K562 treated with DMSO at 1 percent for 4 hours (cell line): ENCODE data around the gene SLC9A8. TPM values are rescaled to one million over a fixed set of nuclear protein-coding genes. Genes with fewer than 3 reads are reported as not detected.

ENCODE experiments used
- total RNA-seq: library from RNA; unstranded; fragments of 300-600 nt; gene quantifications from 2 replicates; pipeline ENCODE4 v1.2.3, GENCODE V29; 2022; ENCODE audit not compliant: insufficient read depth

The SLC9A8 gene, protein sequence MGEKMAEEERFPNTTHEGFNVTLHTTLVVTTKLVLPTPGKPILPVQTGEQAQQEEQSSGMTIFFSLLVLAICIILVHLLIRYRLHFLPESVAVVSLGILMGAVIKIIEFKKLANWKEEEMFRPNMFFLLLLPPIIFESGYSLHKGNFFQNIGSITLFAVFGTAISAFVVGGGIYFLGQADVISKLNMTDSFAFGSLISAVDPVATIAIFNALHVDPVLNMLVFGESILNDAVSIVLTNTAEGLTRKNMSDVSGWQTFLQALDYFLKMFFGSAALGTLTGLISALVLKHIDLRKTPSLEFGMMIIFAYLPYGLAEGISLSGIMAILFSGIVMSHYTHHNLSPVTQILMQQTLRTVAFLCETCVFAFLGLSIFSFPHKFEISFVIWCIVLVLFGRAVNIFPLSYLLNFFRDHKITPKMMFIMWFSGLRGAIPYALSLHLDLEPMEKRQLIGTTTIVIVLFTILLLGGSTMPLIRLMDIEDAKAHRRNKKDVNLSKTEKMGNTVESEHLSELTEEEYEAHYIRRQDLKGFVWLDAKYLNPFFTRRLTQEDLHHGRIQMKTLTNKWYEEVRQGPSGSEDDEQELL
- total RNA-seq, result 5.9 and 6.5 TPM in 2 replicates

DNA sequence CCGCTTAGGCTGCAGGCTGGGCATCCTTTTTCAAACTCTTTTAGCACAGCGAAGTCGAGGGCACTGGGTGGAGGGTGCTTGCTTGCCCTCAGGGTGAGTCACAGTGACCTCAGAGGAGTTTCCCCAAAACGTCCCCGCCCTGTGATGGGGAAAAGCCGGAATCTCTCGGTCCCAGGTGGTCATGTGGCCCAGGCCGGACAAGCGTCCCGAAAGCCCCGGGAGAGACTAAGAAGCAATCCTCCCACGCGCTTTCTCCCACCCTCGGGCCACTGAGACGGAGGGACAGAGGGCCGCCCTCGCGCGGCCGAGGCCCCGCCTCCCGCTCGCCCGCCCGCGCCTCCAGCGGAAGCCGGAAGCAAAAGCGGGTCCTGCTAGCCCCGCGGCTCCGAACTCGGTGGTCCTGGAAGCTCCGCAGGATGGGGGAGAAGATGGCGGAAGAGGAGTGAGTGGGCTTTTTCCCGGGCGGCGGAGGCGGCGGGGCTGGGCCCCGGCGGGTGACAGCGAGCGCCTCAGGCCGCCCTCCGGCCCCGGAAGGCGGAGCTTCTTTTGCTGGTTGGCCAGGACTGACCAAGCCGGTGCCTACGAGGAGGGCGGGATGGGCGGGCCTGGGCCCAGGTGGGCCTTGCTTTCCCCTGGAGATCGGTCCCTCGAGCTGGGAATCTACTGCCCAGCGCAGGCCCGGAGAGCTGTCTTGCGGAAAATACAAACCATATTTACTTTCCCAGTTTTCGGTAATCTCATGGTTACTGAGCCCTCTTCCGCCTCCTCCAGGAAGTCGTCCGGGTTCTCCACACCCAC lies at the start of gene SLC9A8:
Gene SLC9A8, plus strand, starts transcription at position 322 of the 798 bp plus-strand sequence. Its CDS starts 95 bp downstream, at position 417.

DNA sequence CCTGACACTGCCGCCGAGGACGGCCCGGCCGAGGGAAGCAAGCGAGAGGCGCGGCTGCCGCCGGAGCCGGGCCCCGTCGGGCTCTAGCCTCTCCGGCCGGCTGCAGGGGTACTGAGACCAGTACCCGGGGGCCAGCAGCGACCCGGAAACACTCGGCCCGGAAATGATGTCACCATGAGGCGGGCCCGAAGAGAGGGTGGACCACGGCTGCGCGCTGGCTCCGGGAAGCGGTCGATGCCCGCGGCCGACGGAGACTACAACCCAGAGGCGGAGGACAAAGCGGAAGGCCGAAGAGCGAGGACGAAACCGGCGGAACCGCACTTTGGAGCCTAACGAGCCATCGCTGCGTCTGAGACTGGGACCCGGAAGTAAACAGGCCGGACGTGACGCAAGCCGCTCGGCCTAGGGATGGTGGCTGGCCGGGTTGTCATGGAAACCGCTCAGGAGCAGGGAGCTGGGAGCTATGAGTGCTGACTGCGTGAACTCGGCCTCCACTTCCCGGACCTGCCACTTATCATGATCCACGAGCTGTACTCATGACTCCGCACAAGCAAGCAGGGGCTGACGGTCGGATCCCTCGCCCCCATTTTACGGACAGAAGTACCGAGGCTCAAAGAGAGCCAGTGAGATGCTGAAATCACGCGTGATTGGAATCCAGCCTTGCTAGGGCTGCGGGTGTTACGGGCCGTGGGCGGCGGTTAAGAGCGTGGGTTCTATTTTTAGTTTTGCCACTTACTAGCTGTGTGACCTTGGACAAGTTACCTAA lies 102.9 kb downstream of the SLC9A8 start, which contains the start of gene SPATA2:
Gene SPATA2, minus strand, starts transcription at position 150 of the 766 bp plus-strand sequence. CDS start 7,039 bp downstream, outside the sequence.

DNA sequence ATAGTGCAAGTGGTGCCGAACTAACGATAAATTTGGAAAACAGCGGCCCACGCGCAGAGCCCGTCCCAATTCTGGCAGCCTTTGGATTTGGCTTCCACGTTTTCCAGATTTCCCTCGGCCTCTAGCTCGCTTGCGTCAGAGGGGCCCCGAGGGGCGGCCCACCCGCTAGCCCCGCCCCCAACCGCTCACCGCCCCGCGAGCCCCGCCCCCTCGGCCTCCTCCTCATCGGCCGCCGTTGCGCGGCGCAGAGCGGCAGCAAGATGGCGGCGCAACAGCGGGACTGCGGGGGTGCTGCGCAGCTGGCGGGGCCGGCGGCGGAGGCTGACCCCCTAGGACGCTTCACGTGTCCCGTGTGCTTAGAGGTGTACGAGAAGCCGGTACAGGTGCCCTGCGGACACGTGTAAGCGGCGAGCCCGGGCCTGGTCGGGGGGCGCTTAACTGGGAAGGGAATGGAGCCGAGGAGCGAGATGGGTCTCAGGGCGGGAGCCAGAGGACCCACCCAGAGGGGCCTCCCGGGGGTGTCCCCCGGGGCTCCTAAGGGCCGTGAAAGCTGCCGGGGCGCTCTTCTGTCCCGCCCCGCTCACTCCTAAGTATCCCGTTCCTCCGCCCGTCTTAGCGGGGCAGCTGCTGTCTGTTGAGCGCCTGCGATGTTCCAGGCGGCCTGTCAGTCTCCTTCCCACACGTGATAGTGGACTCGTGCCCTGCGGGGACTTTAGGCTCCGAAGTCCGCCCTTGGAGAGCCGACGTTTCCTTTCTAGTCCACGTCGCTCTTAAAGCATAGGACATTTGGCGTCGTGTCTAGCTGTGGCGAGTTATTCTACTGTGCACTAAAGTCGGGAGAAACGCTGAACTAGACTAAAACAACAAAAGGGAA lies 123.8 kb downstream of the SLC9A8 start, which contains the start of gene RNF114:
Gene RNF114, plus strand, starts transcription at position 245 of the 874 bp plus-strand sequence. Its CDS starts 16 bp downstream, at position 261.

Other genes with a start within 250 kb of the SLC9A8 start
- gene PTGIS, start 244.7 kb upstream of the SLC9A8 start, total RNA-seq, result not detected in 2 replicates
- gene B4GALT5, start 99.0 kb upstream of the SLC9A8 start, total RNA-seq, result 10.7 and 13.2 TPM in 2 replicates
- gene SPATA2, start 102.7 kb downstream of the SLC9A8 start, total RNA-seq, result 7.9 and 11.3 TPM in 2 replicates
- gene RNF114, start 123.6 kb downstream of the SLC9A8 start, total RNA-seq, result 102 and 109 TPM in 2 replicates
- gene SNAI1, start 170.2 kb downstream of the SLC9A8 start, total RNA-seq, result 14.4 and 15.7 TPM in 2 replicates